ENCODE results near the gene ANG. TPM values are rescaled to one million over a fixed set of nuclear protein-coding genes. Genes with fewer than 3 reads are reported as not detected.

The ANG gene
- total RNA-seq, 1 experiment from 2014 or later: 1.7 TPM

GRCh38 chr14:20667957-20668356 lies 20.6 kb upstream of the ANG start:
- peaks cover 27% of the 10 kb centered on the region for H3K27me3 Mint-ChIP-seq (ENCODE audit: insufficient read depth, unreplicated experiment)
- no peaks in the 10 kb centered on the region for H3K36me3 Mint-ChIP-seq (ENCODE audit: insufficient read depth, unreplicated experiment)
- ChIA-PET CTCF (interaction anchor here (1.0 to 1.1 kb wide), 3 partner anchors 10 to 303 kb away, joined by 3 read pairs; no protein-coding TSS in a partner anchor), POLR2A (no interaction called here)
- intact Hi-C loops (cut with micrococcal nuclease): no loop called here
- H3K4me1 Mint-ChIP-seq (ENCODE audit: insufficient read depth, unreplicated experiment): peaks cover 9% of the 10 kb centered on the region
- DNase-seq (ENCODE audit: unreplicated experiment): no peak
- BruUV-seq (replicated peaks): no TSS peak
- no peak overlapping the region for H3K27ac Mint-ChIP-seq (ENCODE audit: low read depth, unreplicated experiment)
- no peak overlapping the region for H3K4me3 Mint-ChIP-seq (ENCODE audit: unreplicated experiment)
- H3K9me3 Mint-ChIP-seq (ENCODE audit: unreplicated experiment): no peaks in the 10 kb centered on the region
- TF ChIP-seq CTCF (IDR thresholded peaks at IDR 0.05; ENCODE audit: unreplicated experiment): no peak

- Mint-ChIP-seq H3K27me3 (ENCODE audit: insufficient read depth, unreplicated experiment) (peaks cover 27% of the 10 kb centered on the region), H3K4me1 (ENCODE audit: insufficient read depth, unreplicated experiment) (no peaks in the 10 kb centered on the region), H3K4me3 (ENCODE audit: unreplicated experiment) (no peak overlapping the region), H3K27ac (ENCODE audit: low read depth, unreplicated experiment) (no peak overlapping the region), H3K36me3 (ENCODE audit: insufficient read depth, unreplicated experiment) (no peaks in the 10 kb centered on the region), H3K9me3 (ENCODE audit: unreplicated experiment) (no peaks in the 10 kb centered on the region)
- no peak for DNase-seq (ENCODE audit: unreplicated experiment)
- no peak for TF ChIP-seq CTCF (IDR thresholded peaks at IDR 0.05; ENCODE audit: unreplicated experiment)
- BruUV-seq (replicated peaks): no TSS peak
- intact Hi-C loops (cut with micrococcal nuclease): no loop called here
- ChIA-PET POLR2A (interaction anchor here (0.8 kb wide), 1 partner anchor 11 kb away, joined by 3 read pairs; no protein-coding TSS in a partner anchor), CTCF (interaction anchor here (1.0 to 1.7 kb wide), 5 partner anchors 9 to 60 kb away, joined by 3 to 5 read pairs (median 5); no protein-coding TSS in a partner anchor)
These were observed 19.6 kb upstream of the ANG start for GRCh38 chr14:20668969-20669368.

- CTCF ChIA-PET: interaction anchor here (0.6 to 1.0 kb wide), 2 partner anchors 9 to 370 kb away, joined by 3 to 4 read pairs; no protein-coding TSS in a partner anchor
These were observed 16.8 kb upstream of the ANG start for GRCh38 chr14:20671597-20672283.

More at GRCh38 chr14:20671597-20672283, 16.8 kb upstream of the ANG start:
- no peak for DNase-seq (ENCODE audit: unreplicated experiment)
- Mint-ChIP-seq H3K36me3 (ENCODE audit: insufficient read depth, unreplicated experiment) (no peaks in the 10 kb centered on the region), H3K4me1 (ENCODE audit: insufficient read depth, unreplicated experiment) (no peaks in the 10 kb centered on the region), H3K27ac (ENCODE audit: low read depth, unreplicated experiment) (no peak overlapping the region), H3K27me3 (ENCODE audit: insufficient read depth, unreplicated experiment) (peaks cover 23% of the 10 kb centered on the region), H3K4me3 (ENCODE audit: unreplicated experiment) (no peak overlapping the region), H3K9me3 (ENCODE audit: unreplicated experiment) (no peaks in the 10 kb centered on the region)
- no peak for TF ChIP-seq CTCF (IDR thresholded peaks at IDR 0.05; ENCODE audit: unreplicated experiment)
- BruUV-seq (replicated peaks): no TSS peak
- intact Hi-C loops (cut with micrococcal nuclease): no loop called here
- POLR2A ChIA-PET: no interaction called here
